Panc1 (cell line): ENCODE measurements around the gene RNASET2. TPM values are rescaled to one million over a fixed set of nuclear protein-coding genes. Genes with fewer than 3 reads are reported as not detected.

Experiments used
- ATAC-seq: fragments of 200-7000 bp; cut with Tn5 transposase; 2 replicates; pipeline ENCODE4 v1.9.1; 2020; ENCODE audit warnings: mild to moderate bottlenecking, moderate library complexity
- BruUV-seq: library from RNA; stranded (reverse); fragments of 400-500 nt; replicated peaks from 2 replicates; lab custom pipeline; 2021; lab: Mats Ljungman, UMichigan
- CTCF ChIA-PET: fragments of 300-600 bp; sonication (Branson Sonifier 250); formaldehyde crosslinking; loops from one replicate; lab custom pipeline; 2022; ENCODE audit warnings: antibody characterized with exemption; lab: Charles Lee
- POLR2A ChIA-PET: fragments of 300-600 bp; sonication (Branson Sonifier 250); formaldehyde crosslinking; loops from one replicate; lab custom pipeline; 2022; ENCODE audit warnings: antibody characterized with exemption; lab: Charles Lee
- DNase-seq: peaks from one replicate; pipeline ENCODE4 v3.0.0-alpha.2; 2010; ENCODE audit warnings: low read depth, low spot score
- H3K27ac ChIP-seq: 2 replicates; pipeline ENCODE4 v1.5.1; 2011; ENCODE audit warnings: mild to moderate bottlenecking, low read length, inconsistent platforms
- H3K27me3 ChIP-seq: fragments of 200-500 bp; sonication (Bioruptor generic); 2 replicates; pipeline ENCODE4 v1.6.0; 2014; ENCODE audit warnings: low read length, inconsistent platforms; ENCODE audit not compliant: control insufficient read depth, insufficient read depth
- H3K36me3 ChIP-seq: fragments of 200-500 bp; sonication (Bioruptor generic); 2 replicates; pipeline ENCODE4 v1.5.1; 2014; ENCODE audit warnings: inconsistent platforms, mild to moderate bottlenecking, low read length, moderate library complexity; ENCODE audit not compliant: control insufficient read depth, insufficient read depth
- H3K4me1 ChIP-seq: 2 replicates; pipeline ENCODE4 v1.5.1; 2011; ENCODE audit warnings: inconsistent platforms, mild to moderate bottlenecking, low read length, moderate library complexity; ENCODE audit not compliant: control insufficient read depth, insufficient read depth
- H3K4me3 ChIP-seq, 2 experiments: 2 replicates each; pipeline ENCODE4 v1.5.1; 2011 to 2012; ENCODE audit warnings: low read depth in 2 of 2, low read length in 2 of 2, mild to moderate bottlenecking in 2 of 2, inconsistent platforms in 1 of 2, moderate library complexity in 1 of 2
- H3K9me3 ChIP-seq: fragments of 200-500 bp; sonication (Bioruptor generic); 2 replicates; pipeline ENCODE4 v1.5.1; 2014; ENCODE audit warnings: low read depth, mild to moderate bottlenecking, inconsistent platforms, low read length, moderate library complexity; ENCODE audit not compliant: control insufficient read depth, insufficient read depth
- CTCF ChIP-seq: fragments of 450-650 bp; IDR thresholded peaks from 2 replicates; pipeline ENCODE4 v1.5.1; 2017; ENCODE audit warnings: mild to moderate bottlenecking
- POLR2AphosphoS5 ChIP-seq: IDR thresholded peaks from 2 replicates; pipeline ENCODE4 v1.6.1; 2012; ENCODE audit warnings: mild to moderate bottlenecking, low read depth, low read length, moderate library complexity
- REST ChIP-seq, 2 experiments: IDR thresholded peaks; 2 replicates each; pipeline ENCODE4 v1.6.1; 2011 to 2012; ENCODE audit warnings: low read depth in 2 of 2, control low read depth in 1 of 2, low read length in 1 of 2, mild to moderate bottlenecking in 1 of 2, moderate library complexity in 1 of 2; ENCODE audit not compliant: insufficient read depth in 1 of 2
- SIN3A ChIP-seq: IDR thresholded peaks from 2 replicates; pipeline ENCODE4 v1.6.1; 2012; ENCODE audit warnings: low read depth, mild to moderate bottlenecking, low read length, moderate library complexity, borderline replicate concordance; ENCODE audit not compliant: insufficient read depth
- TCF7L2 ChIP-seq: IDR thresholded peaks from 2 replicates; pipeline ENCODE4 v1.6.1; 2011; ENCODE audit warnings: mild to moderate bottlenecking, low read depth, low read length, inconsistent platforms
- in situ Hi-C: cut with HindIII; loops from 2 replicates; pipeline ENCODE4 v1.10.0; 2016; ENCODE audit warnings: low sequenced_read_pairs, low pct_unique_long_range_greater_than_20kb
- intact Hi-C: fragments of 100-400 bp; cut with micrococcal nuclease; formaldehyde crosslinking; loops from one replicate; pipeline ENCODE4 v1.10.0; 2022; ENCODE audit not compliant: unreplicated experiment
- total RNA-seq: library from RNA; stranded (reverse); gene quantifications from one replicate; pipeline ENCODE4 v1.2.1, GENCODE V29; 2021; ENCODE audit not compliant: unreplicated experiment

The RNASET2 gene
- total RNA-seq, 1 experiment from 2014 or later, result 9.7 TPM

- no peak for TF ChIP-seq POLR2AphosphoS5
- TF ChIP-seq CTCF, result no peak
- TF ChIP-seq REST (IDR thresholded peaks at IDR 0.05; ENCODE audit: insufficient read depth in 1 of 2, low read depth in 2 of 2, low read length in 1 of 2), result no peak
- TF ChIP-seq SIN3A, result no peak
- TF ChIP-seq TCF7L2, result no peak
Measured at GRCh38 chr6:166907871-166908806, 48.2 kb downstream of the RNASET2 start.

GRCh38 chr6:166907373-166907841 lies 48.9 kb downstream of the RNASET2 start:
- Histone ChIP-seq H3K27me3 (peaks cover 4% of the 10 kb centered on the region; the same call in 1 of the 2 replicates), H3K4me3 (no peak overlapping the region), H3K36me3 (no peaks in the 10 kb centered on the region), H3K9me3 (no peaks in the 10 kb centered on the region), H3K27ac (no peak overlapping the region), H3K4me1 (no peaks in the 10 kb centered on the region)
- ATAC-seq, result no peak
- CTCF ChIA-PET, result no interaction called here
- in situ Hi-C loops, result no loop called here
- POLR2A ChIA-PET, result no interaction called here
- DNase-seq, result no peak
- no TSS peak for BruUV-seq
- intact Hi-C loops, result no loop called here
- TF ChIP-seq CTCF (no peak), SIN3A (no peak), TCF7L2 (no peak), POLR2AphosphoS5 (no peak), REST (IDR thresholded peaks at IDR 0.05; ENCODE audit: insufficient read depth in 1 of 2, low read depth in 2 of 2, low read length in 1 of 2) (no peak)

More at GRCh38 chr6:166907871-166908806, 48.2 kb downstream of the RNASET2 start:
- ATAC-seq, result no peak
- DNase-seq, result no peak
- no peaks in the 10 kb centered on the region for H3K4me1 ChIP-seq
- no TSS peak for BruUV-seq
- intact Hi-C loops (no loop called here), in situ Hi-C loops (no loop called here)
- CTCF ChIA-PET, result no interaction called here
- peaks cover 4% of the 10 kb centered on the region; the same call in 1 of the 2 replicates for H3K27me3 ChIP-seq
- H3K27ac ChIP-seq, result no peak overlapping the region
- no peaks in the 10 kb centered on the region for H3K9me3 ChIP-seq
- no peaks in the 10 kb centered on the region for H3K36me3 ChIP-seq
- POLR2A ChIA-PET, result interaction anchor here (0.6 kb wide), 1 partner anchor 701 kb away, joined by 20 read pairs; no protein-coding TSS in a partner anchor
- H3K4me3 ChIP-seq, result no peak overlapping the region
